GM04504 (cell line): Measurements from ENCODE around the gene TYK2.

Experiments
- DNase-seq: peaks from one replicate; pipeline ENCODE4 v3.0.0-alpha.2; 2012; ENCODE audit warnings: low read depth

The TYK2 gene

DNA sequence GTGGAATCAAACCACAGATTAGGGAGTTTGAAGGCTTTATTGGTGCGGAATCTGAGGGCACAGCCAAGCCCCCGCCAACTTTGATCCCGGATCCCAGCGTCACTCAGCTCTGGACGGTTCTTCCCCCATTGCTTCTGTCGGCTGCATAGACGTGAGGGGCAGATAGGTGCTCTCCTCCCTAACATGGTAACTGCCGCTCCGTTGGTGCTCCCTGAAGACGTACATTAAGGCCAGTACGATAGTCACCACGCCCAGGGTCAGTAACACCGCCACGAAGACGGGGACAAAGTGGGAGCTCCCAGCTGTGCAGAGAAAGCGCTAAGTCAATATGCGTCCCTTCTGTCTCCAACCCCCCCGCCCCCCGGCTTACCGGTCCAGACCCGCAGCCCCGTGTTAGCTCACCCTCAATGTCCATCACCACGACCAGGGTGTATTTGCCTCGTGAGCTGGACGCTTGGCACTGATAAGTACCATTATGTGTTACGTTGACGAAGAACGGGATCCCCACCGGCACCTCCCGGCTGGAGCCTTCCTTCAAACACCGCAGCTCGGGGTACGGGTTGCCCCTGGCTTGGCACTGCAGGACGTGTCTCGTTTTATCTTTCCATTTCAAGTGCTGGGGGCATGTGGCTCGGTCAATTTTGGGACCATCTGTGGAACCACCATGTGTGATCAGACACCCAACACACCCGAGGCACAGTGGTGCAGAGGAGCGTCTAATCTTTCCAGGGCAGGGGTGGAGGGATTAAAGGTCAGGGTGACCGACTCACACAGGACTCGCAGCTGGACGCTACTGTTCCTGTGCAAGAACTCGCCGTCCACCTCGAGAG, 46.4 kb downstream of the TYK2 start:
- DNase-seq: no peak

DNA sequence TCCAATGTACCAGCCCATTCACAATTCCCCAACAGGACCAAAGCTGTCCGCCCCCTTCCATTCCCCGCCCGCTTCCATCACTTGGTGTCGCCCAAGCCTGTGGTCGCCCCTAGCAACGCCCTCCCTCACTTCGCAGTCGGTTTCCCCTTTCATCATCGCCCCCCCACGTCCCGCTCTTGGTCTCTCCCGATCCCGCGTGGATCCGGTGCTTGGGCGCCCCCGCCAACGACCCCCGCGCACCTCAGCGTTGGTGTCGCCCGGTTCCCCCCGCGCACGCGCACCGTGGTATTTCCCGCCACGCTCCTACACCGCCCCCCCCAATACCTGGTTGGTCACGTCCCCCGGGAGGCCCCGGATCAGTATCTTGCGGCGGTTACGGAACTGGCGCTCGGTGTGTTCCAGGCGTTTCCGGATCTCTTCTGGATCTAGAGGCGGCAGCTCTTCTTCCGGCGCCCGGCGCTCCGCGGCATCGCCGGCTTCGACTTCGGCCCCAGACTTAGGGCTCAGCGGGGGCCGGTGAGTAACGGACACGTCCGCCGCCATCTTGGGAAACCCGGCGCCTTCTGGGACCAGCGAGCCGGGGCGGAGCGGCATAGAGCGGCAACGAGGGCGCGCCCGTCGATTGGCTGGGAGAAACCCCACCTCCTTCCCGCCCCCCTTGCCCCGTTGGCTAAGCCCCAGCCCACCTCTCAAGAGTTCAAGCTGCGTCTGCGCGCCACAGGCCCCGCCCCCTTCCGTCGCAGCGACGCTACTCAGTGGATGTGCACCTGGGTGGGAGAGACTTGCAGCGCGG, 47.2 kb downstream of the TYK2 start, which contains the start of gene RAVER1:
Gene RAVER1, minus strand, starts transcription at position 565 of the 793 bp plus-strand sequence. Its CDS starts 22 bp downstream, at position 543.
- peak; percentile 94 for DNase-seq

DNA sequence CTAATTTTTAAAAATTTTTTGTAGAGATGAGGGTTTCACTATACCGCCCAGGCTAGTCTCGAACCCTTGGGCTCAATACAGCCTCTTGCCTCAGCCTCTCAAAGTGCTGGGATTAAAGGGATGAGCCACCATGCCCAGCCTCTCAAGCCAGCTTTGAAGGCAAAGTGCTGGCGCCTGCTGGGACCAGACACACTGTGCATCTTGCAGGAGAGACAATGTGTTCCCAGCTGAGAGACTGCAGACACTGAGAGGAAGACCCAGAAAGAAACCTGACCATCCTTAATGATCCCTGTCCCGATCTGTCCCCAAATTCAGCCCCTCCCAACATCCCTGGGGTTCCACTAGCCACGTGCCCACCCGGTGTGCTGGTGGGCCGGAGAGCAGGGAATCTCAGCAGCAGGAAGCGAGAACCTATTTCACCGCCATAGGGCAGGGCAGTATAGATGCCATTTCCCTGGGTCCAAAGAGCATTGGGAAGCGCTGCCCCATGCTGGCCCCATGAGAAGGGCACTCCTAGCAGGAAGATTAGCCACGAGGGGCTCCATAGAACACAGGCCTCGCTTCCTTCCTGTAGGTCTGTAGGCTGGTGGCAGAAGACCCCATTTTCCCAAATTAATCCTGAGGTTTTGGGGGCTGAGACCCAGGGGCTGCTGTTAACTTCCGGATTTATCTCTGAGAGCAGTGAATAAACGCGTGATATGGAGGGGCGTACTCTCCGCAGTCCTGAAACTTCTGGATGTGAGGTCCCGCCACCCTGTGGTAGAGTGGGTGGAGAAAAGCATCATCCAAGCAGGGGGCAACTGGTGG, 48.0 kb downstream of the TYK2 start:
- no peak for DNase-seq

DNA sequence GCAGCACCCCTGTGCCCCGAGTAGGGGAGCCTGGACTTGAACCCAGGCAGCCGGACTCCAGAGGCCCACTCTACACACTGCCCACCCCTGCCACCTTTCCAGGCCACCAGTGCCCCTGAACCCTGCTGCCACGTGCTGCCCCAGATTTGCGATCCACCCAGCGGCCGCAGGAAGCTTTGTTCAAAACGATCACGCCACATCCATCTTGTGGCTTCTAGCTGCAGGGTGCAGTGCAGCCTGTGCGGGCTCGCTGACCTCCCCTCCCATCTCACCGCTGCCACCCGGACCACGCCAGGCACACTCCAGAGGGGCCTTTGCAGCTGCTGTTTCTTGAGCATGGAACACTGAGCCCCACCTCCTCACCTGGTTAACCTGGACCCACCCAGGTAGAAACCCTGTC, 50.8 kb downstream of the TYK2 start:
- DNase-seq: no peak

DNA sequence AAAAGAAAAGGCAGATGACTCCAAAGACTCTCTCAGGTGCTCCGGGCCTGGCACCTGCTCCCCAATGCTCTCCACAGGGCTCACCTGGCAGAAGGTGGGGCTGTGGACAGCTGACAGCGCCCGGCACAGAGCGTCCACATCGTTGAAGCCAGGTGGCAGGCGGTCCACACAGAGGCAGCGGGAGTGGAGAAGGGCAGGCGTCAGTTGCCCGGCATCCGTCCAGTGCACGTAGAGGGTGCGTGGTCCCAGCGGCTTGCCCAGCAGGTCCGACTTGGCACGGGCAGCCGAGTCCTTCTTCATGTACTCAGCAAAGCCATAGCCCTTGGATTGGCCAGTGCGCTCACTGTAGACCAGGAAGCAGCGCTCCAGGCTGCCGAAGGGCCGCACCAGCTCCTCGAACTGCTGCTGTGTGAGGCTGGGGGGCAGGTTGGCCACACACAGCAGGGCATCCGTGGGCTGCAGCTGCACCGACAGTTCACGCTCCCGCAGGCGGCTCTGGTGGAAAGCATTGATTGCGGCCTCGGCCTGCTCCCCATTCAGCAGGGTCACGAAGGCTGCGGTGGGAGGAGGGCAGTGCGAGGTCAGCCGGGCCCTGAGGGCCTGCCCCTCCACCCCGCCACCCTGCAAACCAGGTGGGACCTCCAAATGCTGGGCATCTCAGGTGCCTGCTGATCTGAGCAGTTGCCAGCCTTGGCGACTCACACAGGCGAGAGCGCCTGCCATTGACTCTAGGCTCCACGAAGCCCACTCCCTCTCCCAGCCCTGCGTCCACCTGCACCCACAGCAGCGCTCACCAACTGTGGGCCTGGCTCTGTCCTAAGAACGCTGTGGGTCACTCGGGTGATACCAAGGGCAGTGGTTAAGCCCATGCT, 51.6 kb downstream of the TYK2 start:
- DNase-seq: no peak

DNA sequence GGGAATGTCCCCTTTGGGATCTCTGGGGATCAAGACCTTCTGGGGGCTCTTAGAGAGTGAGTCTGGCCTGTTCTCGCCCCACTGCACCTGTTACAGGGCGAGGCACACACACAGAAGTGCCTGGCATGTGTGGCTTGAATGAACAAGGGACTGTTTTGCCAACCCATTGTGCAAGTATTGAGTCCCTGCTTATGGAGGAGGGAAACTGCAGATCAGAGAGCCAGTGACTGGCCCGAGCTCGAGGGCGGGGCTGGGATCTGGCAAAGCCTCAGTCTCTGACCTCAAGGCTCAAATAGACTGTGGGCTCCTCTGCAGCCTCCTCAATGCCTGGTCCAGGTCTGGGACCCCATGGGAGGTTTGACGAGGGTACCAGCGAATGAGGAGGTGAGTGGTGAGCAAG, 52.6 kb downstream of the TYK2 start:
- DNase-seq: no peak

DNA sequence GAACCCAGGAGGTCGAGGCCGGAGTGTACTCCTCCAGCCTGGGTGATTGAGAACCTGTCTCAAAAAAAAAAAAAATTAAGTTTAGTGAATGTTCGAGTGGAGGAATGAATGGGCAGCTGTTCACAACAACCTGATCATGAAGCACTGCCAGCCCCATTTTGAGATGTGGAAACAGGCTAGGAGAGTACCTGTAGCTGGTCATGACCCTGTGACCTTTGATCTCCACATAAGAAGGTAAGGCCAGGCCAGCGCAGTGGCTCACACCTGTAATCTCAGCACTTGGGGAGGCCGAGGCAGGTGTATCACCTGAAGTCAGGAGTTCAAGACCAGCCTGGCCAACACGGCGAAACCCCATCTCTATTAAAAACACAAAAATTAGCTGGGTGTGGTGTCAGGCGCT, 54.6 kb downstream of the TYK2 start:
- no peak for DNase-seq

DNA sequence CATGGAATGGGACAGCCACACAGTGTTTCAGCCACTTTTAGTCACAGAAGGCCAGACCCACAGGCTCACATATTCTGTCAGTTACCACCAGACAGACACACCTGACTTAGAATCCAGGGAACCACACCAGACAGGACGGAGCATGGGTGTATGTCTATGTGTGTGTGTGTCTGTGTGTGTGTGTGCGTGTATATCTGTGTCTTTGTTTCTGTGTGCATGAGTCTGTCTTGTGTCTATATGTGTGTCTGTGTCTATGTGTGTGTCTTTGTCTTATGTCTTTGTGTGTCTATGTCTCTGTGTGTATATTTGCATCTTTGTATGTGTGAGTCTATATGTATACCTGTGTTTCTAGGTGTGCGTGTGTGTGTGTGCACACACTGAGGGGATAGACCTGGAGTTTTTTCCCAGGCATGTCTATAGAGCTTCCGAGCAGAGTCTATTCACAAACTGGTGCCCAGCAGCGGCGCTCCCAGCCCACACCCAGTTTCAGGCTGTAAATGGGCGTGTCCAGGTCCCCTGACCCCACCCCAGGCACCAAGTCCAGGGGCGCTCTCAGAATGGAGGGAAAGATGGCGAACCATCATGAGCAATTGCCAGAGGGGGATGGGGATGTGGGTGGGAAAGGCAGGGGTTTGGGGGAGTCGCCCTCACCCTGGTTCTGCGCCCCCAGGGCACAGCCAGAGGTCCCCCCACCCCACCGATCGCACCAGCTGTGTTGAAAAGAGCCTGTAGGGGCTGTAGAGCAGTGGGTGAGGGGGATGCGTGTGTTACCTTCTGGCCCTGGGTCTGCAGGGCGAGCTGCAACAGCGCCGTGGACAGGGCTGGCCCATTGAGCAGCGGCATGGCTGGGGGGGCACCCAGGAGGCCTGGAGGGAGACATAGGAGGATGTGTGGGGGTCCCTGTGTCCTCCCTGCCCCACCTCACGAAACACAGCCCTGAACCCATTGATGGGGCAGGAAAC, 58.2 kb downstream of the TYK2 start:
- no peak for DNase-seq

DNA sequence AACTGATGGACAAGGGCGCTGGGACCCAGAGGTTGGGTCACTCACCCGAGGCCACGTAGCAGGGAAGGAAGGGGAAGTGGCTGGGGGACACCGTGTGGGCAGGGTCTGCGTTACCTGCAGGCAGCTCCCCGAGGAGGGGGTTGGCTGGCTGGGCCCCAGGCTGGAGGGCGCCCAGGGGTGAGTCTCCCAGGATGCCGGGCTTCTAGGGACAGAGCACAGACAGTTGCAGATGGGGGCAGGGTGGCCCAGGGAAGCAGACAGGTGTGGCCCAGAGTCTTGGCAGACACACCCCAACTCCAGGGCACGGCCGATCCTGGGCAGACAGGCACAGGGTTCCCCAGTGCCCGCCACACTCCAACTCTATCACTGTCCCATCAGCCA, 59.0 kb downstream of the TYK2 start:
- no peak for DNase-seq

DNA sequence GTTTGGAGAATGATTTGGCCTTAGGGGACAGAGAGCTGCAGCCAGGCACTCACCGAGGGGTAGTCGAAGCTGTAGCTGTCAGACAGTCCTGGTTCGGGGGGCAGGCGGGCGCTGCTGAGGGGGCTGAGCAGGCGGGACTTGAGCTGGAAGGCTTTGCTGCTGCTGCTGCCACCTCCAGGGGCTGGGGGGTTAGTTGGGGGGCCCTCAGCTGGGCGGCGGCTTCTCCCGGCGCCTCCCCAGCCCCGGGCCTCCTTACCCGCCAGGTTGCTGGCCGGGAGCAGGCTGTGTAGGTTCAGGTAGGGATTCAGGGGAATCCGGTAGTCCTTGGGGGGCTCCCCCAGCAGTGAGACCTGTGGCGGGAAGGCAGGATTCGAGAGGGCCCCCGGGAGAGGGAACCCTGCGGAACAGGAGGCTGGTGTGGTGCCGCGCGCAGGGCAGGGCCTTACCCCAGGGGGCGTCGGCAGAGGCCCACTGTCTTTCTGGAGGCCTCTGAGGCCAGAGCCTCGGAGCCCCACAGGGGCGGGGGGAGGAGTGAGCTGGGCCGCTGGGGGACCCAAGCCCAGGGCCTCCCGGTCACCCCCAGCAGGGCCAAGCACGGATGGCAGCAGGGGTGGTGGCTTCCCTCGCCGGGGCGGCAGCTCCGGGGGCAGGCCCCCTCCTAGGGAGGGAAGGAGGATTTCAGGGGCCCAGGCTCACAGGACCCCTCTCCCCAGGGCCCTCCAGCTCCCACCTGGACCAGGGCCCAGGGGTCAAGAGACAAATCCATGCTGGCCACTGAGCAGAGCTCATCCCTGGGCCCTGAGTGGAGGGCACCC, 59.6 kb downstream of the TYK2 start:
- no peak for DNase-seq

DNA sequence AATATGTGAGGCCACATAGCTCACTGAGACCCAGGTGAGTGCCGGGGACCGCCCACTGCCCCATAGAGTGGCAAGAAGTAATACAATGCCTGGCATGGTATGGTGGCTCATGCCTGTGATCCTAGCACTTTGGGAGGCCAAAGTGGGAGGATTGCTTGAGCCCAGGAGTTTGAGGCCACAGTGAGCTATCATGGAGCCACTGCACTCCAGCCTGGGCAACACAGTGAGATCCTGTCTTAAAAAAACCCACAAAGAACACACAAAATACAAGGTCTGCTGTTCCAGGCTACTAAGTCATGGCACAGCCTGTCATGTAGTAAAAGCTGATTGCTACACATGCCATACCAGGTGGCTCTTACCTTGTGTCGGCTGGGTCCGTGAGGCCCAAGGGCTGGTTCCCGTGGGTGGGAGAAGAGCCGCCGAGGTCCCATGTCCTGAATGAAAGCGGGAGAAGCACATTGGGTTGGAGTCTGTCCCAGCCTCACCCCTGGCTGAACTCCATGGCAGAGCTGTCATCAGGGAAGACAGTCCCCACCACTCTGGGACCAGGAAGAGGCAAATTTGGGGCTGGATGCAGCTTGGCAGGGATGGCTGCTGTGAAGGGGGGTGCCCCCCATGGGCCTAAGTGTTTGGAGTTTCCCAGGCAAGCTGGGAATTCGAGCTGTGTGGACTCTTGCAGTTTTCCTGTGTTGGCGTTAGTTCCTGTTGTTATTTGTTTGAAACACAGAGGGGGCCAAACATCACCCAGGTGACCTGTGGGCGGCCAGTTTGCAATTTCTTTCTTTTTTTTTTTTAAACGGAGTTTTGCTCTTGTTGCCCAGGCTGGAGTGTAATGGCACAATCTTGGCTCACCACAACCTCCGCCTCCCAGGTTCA, 61.3 kb downstream of the TYK2 start:
- no peak for DNase-seq

DNA sequence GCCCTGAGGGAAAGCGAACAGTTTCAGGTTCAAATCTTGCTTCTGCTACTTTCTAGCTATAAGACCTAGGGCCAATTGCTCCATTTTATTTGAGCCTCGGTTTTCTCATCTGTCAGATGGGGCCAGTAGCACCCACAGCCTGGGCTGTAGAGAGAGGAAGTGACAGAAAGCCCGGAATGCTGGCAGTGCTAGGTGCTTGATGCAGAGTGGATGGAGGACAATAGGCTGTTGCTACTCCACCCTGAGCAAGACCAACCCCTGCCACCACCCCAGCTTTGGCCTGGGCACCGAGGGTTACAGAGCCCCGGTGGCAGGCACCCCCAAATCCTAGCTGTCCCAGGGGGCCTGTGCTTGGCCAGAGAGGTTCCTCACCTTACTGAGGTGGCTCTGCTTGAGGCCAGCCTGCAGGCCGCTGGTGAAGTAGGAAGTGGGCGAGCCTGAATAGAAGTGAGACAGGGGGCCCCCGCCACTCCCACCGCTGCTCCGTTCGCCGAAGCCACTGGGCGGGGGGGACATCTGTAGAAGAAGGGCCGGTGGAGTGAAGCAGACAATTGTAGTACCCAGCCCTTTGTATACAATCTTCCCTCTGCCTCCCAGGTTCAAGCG, 62.4 kb downstream of the TYK2 start:
- DNase-seq: no peak

DNA sequence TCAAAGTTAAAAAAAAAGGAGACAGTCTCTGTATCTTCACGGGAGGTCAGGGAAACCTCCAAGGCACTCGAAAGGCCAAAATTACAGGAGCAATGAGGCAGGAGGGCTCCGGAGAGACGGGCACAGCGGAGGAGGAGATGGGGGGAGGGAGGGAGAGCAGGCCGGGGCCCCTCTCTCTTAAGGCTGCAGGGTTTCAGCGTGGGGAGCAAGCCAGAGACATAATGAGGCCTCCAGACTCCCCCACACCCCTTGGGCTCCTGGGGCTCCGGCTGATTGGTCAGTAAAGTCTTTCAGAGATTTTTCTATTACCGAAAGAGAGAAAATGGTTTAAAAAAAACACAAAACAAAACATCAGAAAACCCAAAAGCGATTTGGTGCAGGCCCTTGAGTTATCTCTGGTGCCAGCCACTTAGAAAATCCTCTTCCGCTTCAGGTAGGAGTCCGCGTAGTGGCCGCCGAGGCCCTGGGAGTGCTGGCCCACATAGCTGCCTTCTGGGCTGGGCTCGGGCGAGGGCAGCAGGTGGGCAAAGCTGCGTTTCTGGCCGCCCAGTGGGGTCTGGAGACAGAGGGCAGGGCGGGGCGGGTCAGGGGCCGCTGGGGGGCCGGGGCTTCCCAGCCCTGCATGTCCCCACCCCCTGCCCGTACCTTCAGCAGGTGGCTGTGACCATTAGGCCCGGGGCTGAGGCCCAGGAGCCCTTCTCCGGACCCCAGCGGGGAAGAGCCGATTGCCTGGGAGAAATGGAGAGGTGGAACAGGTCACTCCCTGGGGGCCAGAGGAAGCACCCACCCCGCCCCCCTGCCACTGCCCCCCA, 63.1 kb downstream of the TYK2 start:
- DNase-seq: no peak

DNA sequence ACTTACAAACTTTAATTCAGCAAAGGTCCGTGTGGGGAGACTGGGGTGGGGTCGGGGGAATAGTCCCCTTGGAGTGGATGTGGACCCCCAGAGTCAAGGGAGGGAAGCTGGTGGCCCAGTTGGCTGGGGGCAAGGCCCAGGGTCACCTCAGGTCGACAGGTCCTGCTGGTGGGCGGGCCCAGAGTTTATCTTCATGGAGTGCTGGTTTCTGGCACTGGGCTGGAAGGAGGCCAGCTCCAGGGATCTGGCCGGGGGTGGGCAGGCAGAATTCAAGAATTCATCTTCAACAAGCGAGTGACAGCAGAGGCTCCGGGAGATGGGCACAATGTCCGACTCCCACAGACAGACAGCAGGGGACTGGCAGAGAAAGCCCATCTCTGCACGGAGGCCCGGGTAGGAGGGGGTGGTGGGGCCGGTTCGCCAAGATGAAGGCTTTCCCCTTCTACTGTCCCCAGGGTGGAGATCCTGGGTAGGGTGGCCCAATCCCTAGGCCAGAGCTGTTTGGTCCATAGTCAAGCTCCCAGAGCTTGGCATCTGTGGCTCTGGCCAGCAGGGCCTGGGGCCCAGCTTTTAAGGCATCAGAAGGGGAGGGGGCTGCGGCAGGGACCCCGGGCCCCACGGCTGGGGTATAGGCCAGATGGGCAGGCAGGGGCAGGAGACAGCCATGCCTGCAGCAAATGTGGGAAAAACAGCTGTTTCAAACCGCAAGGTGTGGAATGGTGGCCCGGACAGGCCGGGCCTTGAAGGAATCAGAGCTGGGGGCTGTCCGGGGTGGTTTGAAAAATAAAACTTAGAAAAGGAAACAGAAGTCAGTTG, 63.9 kb downstream of the TYK2 start:
- no peak for DNase-seq

DNA sequence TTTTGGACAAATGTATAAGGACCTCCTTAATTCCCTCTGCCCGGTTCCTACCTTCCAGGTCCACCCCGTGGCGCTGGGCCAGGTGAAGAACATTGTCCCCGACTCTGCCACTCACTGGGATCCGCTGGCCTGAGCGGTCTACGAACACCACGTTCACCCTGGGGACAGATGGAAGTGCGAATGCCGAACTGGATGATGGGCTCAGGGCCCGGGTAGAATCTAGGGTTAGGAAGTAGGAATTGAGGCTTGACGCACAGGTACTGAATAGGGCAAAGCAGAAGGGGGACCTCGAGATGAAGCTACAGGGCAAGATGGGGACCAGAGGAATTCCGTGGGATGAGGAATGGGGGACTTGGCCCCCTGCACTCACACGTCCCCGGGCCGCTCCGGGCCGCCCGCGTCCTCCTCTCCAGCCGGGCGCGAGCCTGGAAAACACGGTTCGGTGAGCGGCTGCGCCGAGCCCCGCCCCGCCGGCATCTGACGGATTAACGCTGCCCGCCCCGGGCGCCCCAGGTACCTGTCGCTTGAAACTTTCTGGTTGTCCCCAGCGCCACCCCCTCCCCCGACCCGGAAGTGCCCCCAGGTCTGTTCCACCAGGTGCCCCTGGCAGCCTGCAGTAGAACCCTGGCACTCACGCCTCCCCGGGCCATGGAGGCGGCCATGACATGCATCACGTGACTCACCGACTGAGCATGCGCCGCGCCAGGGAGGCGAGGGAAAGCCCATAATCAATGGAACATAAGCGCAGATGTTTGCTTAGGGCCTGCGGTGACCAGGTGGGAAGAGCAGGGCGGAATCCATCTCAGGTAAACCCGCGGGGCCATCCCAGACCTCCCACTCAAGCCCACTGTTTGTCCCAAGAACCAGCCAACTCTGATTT, 64.8 kb downstream of the TYK2 start, which contains the start of gene FDX2:
Gene FDX2, minus strand, starts transcription at position 681 of the 880 bp plus-strand sequence. Its CDS starts 19 bp downstream, at position 662.
- DNase-seq: peak; percentile 54
